HepG2 (cell line): ENCODE data around the gene BBLN. TPM values are rescaled to one million over a fixed set of nuclear protein-coding genes. Genes with fewer than 3 reads are reported as not detected.
A peak's percentile ranks its signal among the peaks of the same experiment; 100 is the strongest.

ENCODE experiments used
- HES4 ChIP-seq: sonication (generic); formaldehyde crosslinking; IDR thresholded peaks from 2 replicates; pipeline ENCODE4 v1.9.0; 2021; ENCODE audit warnings: mild to moderate bottlenecking, missing genetic modification reagents, borderline replicate concordance
- KLF13 ChIP-seq: sonication (generic); formaldehyde crosslinking; IDR thresholded peaks from 2 replicates; pipeline ENCODE4 v1.4.0; 2020; ENCODE audit warnings: mild to moderate bottlenecking, missing genetic modification reagents
- MEF2D ChIP-seq: sonication (generic); formaldehyde crosslinking; IDR thresholded peaks from 2 replicates; pipeline ENCODE4 v1.5.1; 2020; ENCODE audit warnings: mild to moderate bottlenecking, missing genetic modification reagents
- RELA ChIP-seq: sonication (generic); formaldehyde crosslinking; IDR thresholded peaks from 2 replicates; pipeline ENCODE4 v1.4.0; 2020; ENCODE audit warnings: missing genetic modification reagents
- RXRB ChIP-seq: IDR thresholded peaks from 2 replicates; pipeline ENCODE4 v1.6.1; 2016; ENCODE audit warnings: borderline replicate concordance, missing genetic modification reagents, missing compliant biosample characterization
- SALL1 ChIP-seq: sonication (generic); formaldehyde crosslinking; IDR thresholded peaks from 2 replicates; pipeline ENCODE4 v1.8.0; 2022; ENCODE audit warnings: mild to moderate bottlenecking, missing genetic modification reagents
- SP5 ChIP-seq: IDR thresholded peaks from 2 replicates; pipeline ENCODE4 v1.6.1; 2016; ENCODE audit warnings: low read depth, borderline replicate concordance
- SSRP1 ChIP-seq: IDR thresholded peaks from 2 replicates; pipeline ENCODE4 v1.6.1; 2016; ENCODE audit warnings: control low read depth
- XBP1 ChIP-seq: sonication (generic); formaldehyde crosslinking; IDR thresholded peaks from 2 replicates; pipeline ENCODE4 v1.5.0; 2020; ENCODE audit warnings: missing genetic modification reagents
- ZBTB42 ChIP-seq: sonication (generic); formaldehyde crosslinking; IDR thresholded peaks from 2 replicates; pipeline ENCODE4 v1.5.0; 2020; ENCODE audit warnings: mild to moderate bottlenecking, missing genetic modification reagents
- ZNF10 ChIP-seq: sonication (generic); formaldehyde crosslinking; IDR thresholded peaks from 2 replicates; pipeline ENCODE4 v1.4.0; 2020; ENCODE audit warnings: mild to moderate bottlenecking, low read depth, missing genetic modification reagents, borderline replicate concordance
- ZNF235 ChIP-seq: sonication (generic); formaldehyde crosslinking; IDR thresholded peaks from 2 replicates; pipeline ENCODE4 v1.8.1; 2023; ENCODE audit warnings: mild to moderate bottlenecking, missing genetic modification reagents, borderline replicate concordance
- ZNF331 ChIP-seq: sonication (generic); formaldehyde crosslinking; IDR thresholded peaks from 2 replicates; pipeline ENCODE4 v1.4.0; 2020; ENCODE audit warnings: missing genetic modification reagents
- ZNF432 ChIP-seq: sonication (generic); formaldehyde crosslinking; IDR thresholded peaks from 2 replicates; pipeline ENCODE4 v1.5.0; 2020; ENCODE audit warnings: missing genetic modification reagents, mild to moderate bottlenecking, borderline replicate concordance
- ZNF546 ChIP-seq: sonication (generic); formaldehyde crosslinking; conservative IDR thresholded peaks from 2 replicates; pipeline ENCODE4 v1.8.1; 2023; ENCODE audit warnings: mild to moderate bottlenecking, missing genetic modification reagents
- ZNF547 ChIP-seq: sonication (generic); formaldehyde crosslinking; IDR thresholded peaks from 2 replicates; pipeline ENCODE4 v1.5.1; 2020; ENCODE audit warnings: mild to moderate bottlenecking, missing genetic modification reagents
- ZNF552 ChIP-seq: sonication (generic); formaldehyde crosslinking; IDR thresholded peaks from 2 replicates; pipeline ENCODE4 v1.9.0; 2022; ENCODE audit warnings: missing genetic modification reagents, mild to moderate bottlenecking, borderline replicate concordance
- ZNF563 ChIP-seq: sonication (generic); formaldehyde crosslinking; IDR thresholded peaks from 2 replicates; pipeline ENCODE4 v1.8.0; 2022; ENCODE audit warnings: mild to moderate bottlenecking, moderate library complexity, missing genetic modification reagents
- ZNF672 ChIP-seq: sonication (generic); formaldehyde crosslinking; IDR thresholded peaks from 2 replicates; pipeline ENCODE4 v1.8.1; 2022; ENCODE audit warnings: missing genetic modification reagents
- ZNF776 ChIP-seq: sonication (generic); formaldehyde crosslinking; IDR thresholded peaks from 2 replicates; pipeline ENCODE4 v1.4.0; 2020; ENCODE audit warnings: mild to moderate bottlenecking, missing genetic modification reagents
- polyA plus RNA-seq, 8 experiments: library from polyadenylated mRNA; depleted of rRNA in 3 of 8; stranded (reverse) in 7 of 8; unstranded in 1 of 8; fragments of >200 nt; fragmentation: Illumina TruSeq in 4 of 8; extraction: Trizol in 4 of 8; gene quantifications; 2 replicates each; pipeline versions ENCODE4 v1.2.1 to v1.2.3, GENCODE V29; 2011 to 2016; ENCODE audit warnings: low read depth in 4 of 8, missing spikeins in 1 of 8, mixed read lengths in 1 of 8; ENCODE audit not compliant: insufficient read depth in 1 of 8
- total RNA-seq, 5 experiments: library from RNA; depleted of rRNA; stranded (reverse); fragments of >200 nt; fragmentation: Illumina TruSeq; extraction: Trizol; gene quantifications; 2 replicates each; pipeline ENCODE4 v1.2.3, GENCODE V29; 2016; ENCODE audit warnings: low read depth in 1 of 5
- TF ChIP-seq, protein P1 (sequence below): IDR thresholded peaks from 2 replicates; pipeline ENCODE4 v1.6.1; 2016; ENCODE audit warnings: low read depth
- TF ChIP-seq, protein P2 (sequence below): IDR thresholded peaks from 2 replicates; pipeline ENCODE4 v1.6.1; 2018; ENCODE audit warnings: missing genetic modification reagents
- TF ChIP-seq, protein P3 (sequence below): sonication (generic); formaldehyde crosslinking; IDR thresholded peaks from 2 replicates; pipeline ENCODE4 v1.8.1; 2023; ENCODE audit warnings: mild to moderate bottlenecking, missing genetic modification reagents
- TF ChIP-seq, protein P4 (sequence below): IDR thresholded peaks from 2 replicates; pipeline ENCODE4 v1.6.1; 2016; ENCODE audit warnings: low read depth, borderline replicate concordance
- TF ChIP-seq, protein P5 (sequence below): sonication (generic); formaldehyde crosslinking; IDR thresholded peaks from 2 replicates; pipeline ENCODE4 v1.5.0; 2020; ENCODE audit warnings: missing genetic modification reagents
- TF ChIP-seq, protein P6 (sequence below): sonication (generic); formaldehyde crosslinking; IDR thresholded peaks from 2 replicates; pipeline ENCODE4 v1.8.1; 2023; ENCODE audit warnings: mild to moderate bottlenecking, missing genetic modification reagents, borderline replicate concordance

Gene BBLN
- total and polyA plus RNA-seq, 2 of the 13 experiments (the other 11 are each of a cell fraction or from before 2014, with no cell fraction given): 27.6 to 33.1 TPM

DNA sequence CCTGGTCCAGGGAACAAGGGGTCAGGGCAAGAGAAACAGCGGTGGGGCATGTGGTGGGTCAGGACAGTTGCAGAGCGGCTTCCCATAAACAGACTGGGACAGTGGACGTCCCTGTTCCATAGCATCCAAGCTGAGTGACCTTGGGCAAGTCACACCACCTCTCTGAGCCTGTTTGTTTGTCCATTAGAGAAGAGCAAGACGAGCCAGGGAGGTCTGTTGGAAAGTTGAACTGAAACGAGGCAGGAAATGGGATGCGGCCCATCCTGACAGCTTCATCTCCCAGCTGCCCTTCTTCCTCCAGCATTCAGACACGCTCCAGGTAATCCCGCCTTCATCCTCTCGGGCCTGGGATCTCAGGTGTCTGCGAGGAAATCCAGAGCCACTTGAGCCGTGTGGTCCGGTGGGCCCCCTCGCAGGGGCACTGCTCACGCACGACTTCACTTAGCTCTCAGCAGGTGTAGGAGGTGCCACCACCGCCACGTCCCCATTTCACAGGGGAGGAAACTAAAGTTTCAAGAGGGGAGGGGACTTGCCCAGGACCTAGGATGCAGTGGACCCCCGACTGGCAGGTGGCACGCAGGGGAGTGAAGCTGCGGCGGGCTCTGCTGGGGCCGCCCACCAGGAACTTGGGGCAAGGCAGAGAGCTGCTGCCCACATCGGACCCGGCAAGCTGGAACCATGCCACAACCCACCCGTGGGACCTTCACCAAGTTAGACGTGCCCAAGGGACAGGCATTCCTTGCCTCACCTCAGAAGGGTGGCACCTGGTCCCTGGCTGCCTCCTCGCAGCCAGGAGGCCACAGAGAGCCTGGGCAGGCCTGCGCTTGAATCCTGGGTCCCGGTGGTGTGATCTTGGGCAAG, 45.5 kb upstream of the BBLN start (continued):
- TF ChIP-seq, protein P1, sequence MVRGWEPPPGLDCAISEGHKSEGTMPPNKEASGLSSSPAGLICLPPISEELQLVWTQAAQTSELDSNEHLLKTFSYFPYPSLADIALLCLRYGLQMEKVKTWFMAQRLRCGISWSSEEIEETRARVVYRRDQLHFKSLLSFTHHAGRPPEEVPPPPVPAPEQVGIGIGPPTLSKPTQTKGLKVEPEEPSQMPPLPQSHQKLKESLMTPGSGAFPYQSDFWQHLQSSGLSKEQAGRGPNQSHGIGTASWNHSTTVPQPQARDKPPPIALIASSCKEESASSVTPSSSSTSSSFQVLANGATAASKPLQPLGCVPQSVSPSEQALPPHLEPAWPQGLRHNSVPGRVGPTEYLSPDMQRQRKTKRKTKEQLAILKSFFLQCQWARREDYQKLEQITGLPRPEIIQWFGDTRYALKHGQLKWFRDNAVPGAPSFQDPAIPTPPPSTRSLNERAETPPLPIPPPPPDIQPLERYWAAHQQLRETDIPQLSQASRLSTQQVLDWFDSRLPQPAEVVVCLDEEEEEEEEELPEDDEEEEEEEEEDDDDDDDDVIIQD (CRISPR knock-in tag): no peak
- TF ChIP-seq, protein P2, sequence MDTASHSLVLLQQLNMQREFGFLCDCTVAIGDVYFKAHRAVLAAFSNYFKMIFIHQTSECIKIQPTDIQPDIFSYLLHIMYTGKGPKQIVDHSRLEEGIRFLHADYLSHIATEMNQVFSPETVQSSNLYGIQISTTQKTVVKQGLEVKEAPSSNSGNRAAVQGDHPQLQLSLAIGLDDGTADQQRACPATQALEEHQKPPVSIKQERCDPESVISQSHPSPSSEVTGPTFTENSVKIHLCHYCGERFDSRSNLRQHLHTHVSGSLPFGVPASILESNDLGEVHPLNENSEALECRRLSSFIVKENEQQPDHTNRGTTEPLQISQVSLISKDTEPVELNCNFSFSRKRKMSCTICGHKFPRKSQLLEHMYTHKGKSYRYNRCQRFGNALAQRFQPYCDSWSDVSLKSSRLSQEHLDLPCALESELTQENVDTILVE (CRISPR knock-in tag): no peak
- TF ChIP-seq, protein P3, sequence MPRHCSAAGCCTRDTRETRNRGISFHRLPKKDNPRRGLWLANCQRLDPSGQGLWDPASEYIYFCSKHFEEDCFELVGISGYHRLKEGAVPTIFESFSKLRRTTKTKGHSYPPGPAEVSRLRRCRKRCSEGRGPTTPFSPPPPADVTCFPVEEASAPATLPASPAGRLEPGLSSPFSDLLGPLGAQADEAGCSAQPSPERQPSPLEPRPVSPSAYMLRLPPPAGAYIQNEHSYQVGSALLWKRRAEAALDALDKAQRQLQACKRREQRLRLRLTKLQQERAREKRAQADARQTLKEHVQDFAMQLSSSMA (CRISPR knock-in tag): peak; percentile 44; the same call in 1 of the 2 replicates
- TF ChIP-seq ZBTB42 (CRISPR knock-in tag) (no peak), SP5 (CRISPR knock-in tag) (no peak), KLF13 (CRISPR knock-in tag) (peak; percentile 72; the same call in 1 of the 2 replicates), ZNF546 (CRISPR knock-in tag) (peak; percentile 28; the same call in 1 of the 2 replicates), XBP1 (CRISPR knock-in tag) (no peak), MEF2D (no peak), ZNF331 (CRISPR knock-in tag) (no peak), ZNF552 (no peak; the same call in 1 of the 2 replicates), RELA (CRISPR knock-in tag) (no peak), SSRP1 (CRISPR knock-in tag) (no peak), HES4 (CRISPR knock-in tag) (0 out of 2 replicates have a peak, but pooled peaks have one; percentile 3), ZNF10 (no peak), ZNF547 (CRISPR knock-in tag) (0 out of 2 replicates have a peak, but pooled peaks have one; percentile 73), ZNF776 (CRISPR knock-in tag) (0 out of 2 replicates have a peak, but pooled peaks have one; percentile 63), ZNF672 (CRISPR knock-in tag) (no peak), RXRB (CRISPR knock-in tag) (no peak), ZNF563 (CRISPR knock-in tag) (no peak), SALL1 (no peak), ZNF432 (no peak), ZNF235 (no peak)
- TF ChIP-seq, protein P4, sequence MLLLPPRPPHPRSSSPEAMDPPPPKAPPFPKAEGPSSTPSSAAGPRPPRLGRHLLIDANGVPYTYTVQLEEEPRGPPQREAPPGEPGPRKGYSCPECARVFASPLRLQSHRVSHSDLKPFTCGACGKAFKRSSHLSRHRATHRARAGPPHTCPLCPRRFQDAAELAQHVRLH (CRISPR knock-in tag): no peak
- TF ChIP-seq, protein P5, sequence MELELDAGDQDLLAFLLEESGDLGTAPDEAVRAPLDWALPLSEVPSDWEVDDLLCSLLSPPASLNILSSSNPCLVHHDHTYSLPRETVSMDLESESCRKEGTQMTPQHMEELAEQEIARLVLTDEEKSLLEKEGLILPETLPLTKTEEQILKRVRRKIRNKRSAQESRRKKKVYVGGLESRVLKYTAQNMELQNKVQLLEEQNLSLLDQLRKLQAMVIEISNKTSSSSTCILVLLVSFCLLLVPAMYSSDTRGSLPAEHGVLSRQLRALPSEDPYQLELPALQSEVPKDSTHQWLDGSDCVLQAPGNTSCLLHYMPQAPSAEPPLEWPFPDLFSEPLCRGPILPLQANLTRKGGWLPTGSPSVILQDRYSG: no peak
- TF ChIP-seq, protein P6, sequence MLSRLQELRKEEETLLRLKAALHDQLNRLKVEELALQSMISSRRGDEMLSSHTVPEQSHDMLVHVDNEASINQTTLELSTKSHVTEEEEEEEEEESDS (CRISPR knock-in tag): no peak
